Activated CD8-positive, alpha-beta memory T cell treated with anti-CD3 and anti-CD28 coated beads, Interleukin-2, amount 50 U/mL, for 4 hours (primary cell): ENCODE data around the gene FCRL4.
"Not testable (repeated sequence)": the region's sequence is repeated elsewhere in the genome, so short reads cannot be mapped to it uniquely, and the experiment has no call there.

Source experiments
- DNase-seq: peaks from one replicate; pipeline ENCODE4 v3.0.0-alpha.2; 2020

Gene FCRL4

DNA sequence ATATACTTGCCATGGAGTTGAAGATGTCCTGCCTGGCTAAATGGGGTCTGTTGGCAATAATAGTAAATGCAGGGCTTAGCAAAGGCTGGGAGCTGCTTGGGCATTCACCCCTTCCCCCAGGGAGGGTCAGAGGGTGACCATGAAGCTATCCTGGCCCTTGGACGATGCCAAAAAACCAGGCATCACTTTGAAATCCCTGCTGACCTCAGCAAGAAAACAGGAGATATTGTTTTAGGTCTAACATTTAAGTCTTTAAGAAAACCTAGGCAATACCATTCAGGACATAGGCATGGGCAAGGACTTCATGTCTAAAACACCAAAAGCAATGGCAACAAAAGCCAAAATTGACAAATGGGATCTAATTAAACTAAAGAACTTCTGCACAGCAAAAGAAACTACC, 49.8 kb downstream of the FCRL4 start:
- not testable (repeated sequence) for DNase-seq

DNA sequence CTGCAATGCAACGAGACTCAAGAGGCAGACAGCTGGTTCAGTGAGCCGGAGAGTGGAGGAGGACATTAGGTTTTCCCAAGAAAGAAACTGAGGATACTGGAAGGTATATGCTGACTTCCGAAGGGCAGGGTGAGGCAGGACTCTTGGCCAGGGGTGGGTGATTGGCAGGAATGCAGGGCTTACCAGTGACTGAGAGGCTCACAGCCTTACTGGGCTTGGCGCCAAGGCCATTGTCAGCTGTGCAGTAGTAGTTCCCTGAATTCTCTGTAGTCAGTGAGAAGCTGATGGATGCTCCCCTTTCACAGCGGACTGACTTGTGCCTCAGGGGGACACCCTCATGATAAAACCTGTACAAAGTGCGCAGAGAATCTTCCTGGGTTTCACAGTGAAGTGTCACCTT, 55.2 kb downstream of the FCRL4 start:
- DNase-seq, result no peak

DNA sequence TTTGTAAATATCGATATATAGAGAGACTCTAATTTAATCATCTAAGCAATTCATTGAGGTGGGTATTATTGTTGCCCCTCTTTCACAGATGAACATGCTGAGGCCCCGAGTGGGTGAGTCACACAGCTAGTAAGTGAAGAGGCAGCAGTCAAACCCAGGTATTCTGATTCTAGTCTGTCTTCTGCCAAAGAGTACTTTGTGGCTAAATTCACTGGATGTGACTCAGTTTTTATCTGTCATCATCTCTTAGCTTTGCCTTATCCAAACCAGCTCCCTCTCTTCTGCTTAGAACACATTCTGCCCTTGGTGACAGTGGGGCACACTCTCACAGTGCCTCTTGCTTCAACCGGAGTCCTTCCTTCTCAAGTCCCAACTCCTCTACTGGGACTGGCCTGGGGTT, 57.0 kb downstream of the FCRL4 start:
- no peak for DNase-seq

DNA sequence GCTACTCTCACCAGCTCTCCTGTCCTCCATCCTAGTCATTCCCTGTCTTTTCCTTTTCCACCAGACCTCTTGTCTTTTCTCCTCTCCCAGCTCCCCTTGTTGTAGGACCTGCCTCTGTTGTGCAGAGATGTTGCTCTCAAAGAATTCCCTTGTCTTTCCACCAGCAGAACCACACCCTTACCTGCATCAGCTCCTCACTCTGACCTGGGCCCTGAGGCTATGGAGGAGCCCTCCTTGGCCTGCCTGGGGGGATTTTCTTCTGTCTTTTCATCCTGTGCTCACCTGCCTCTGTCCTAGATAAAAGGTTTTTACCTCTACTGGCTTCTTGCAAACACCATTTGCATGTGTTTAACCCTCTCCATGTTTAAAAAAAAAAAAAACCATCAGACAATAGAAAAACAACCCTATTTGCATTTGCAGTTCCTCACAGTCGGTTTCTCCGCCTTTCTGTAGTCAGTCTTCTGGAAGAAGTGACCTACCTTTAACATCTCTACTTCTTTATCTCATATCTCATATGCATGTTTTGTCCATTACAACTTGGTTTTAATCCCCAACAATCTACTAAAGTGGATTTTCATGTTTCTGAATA, 57.6 kb downstream of the FCRL4 start:
- no peak for DNase-seq

DNA sequence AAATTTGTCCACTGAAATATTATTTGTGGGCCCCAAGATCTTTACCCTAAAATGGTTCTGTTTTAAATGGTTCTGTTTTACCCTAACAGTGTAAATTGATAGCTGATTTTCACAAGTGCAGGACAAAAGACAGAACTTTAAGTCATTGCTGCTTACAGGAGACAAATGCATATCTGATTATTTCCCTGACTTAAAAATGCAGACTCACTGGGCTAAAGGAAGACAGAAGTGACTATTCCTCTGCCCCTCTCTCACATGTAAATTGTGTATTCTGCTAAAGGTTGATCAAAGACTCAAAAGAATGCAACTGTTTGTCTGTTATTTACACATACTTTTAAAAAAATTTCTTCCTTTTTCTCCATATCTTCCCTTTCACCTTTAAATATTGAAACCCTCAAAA, 58.3 kb downstream of the FCRL4 start:
- no peak for DNase-seq

DNA sequence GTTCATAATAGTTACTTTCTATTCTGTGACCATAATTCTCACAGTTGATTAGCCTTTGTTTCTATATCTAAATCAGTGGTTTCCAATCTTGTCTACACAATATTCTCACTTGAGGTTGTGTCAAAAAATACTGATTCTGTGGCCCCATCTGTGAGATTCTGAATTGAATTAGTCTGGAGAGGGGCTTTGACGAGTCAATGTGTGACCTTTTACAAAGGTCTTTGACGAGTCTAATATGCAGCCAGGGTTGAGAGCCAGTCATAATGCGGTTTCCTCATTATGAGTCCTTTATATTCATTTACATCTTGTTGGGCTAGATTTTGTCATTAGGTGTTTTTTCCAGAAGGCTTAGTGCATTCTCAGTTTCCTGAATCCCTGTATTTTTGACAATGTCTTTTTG, 65.3 kb downstream of the FCRL4 start:
- no peak for DNase-seq

DNA sequence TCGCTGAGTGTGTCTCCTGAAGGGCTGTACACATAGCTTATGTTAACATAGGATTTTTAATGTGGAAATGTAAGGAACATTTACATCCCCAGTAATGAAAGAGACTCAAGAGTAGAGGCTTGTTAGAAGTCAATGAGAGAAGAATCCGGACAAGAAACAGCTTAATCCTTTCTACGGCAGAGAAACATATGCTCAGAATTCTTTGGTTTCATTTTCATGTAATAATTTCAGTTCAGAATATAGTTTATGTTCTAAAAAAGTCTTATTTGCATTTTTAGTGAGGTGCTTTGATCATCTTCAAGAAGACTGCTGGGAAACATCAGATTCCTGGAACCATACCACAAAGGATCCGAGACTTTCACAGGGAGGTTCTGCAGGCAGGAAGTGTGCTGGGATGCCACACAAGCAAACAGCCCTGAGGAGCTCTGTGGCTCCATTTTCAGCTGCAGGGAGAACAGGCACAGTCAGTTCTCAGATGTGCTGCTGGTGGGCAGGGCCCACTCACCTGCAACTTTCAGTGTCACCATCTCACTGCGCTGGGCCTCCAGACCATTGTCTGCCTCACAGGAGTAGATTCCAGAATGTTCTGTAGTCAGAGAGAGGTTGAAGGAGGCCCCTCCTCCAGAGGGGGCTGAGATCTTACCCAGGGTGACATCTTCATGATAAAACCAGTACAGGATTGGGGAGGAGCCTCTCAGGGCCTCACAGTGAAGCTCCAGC, 74.0 kb downstream of the FCRL4 start:
- DNase-seq, result no peak
